NCI-H526 (cell line): ENCODE data around the gene GOLGA6L24.
"Not testable (repeated sequence)": the region's sequence is repeated elsewhere in the genome, so short reads cannot be mapped to it uniquely, and the experiment has no call there.

Experiments used
- DNase-seq, 2 experiments: peaks; one replicate each; lab custom pipeline; 2025; lab: John Stamatoyannopoulos, UW

The GOLGA6L24 gene, protein sequence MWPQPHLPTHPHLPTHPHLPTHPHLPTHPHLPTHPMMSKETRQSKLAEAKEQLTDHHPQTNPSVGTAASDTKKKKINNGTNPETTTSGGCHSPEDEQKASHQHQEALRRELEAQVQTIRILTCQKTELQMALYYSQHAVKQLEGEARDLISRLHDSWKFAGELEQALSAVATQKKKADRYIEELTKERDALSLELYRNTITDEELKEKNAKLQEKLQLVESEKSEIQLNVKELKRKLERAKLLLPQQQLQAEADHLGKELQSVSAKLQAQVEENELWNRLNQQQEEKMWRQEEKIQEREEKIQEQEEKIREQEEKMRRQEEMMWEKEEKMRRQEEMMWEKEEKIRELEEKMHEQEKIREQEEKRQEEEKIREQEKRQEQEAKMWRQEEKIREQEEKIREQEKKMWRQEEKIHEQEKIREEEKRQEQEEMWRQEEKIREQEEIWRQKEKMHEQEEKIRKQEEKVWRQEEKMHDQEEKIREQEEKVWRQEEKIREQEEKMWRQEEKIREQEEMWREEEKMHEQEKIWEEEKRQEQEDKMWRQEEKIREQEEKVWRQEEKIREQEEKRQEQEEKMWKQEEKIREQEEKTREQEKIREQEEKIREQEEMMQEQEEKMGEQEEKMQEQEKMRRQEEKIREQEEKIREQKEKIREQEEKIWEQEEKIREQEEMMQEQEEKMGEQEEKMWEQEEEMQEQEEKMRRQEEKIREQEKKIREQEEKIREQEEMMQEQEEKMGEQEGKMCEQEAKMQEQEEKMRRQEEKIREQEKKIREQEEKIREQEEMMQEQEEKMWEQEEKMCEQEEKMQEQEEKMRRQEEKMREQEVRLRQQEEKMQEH

DNA sequence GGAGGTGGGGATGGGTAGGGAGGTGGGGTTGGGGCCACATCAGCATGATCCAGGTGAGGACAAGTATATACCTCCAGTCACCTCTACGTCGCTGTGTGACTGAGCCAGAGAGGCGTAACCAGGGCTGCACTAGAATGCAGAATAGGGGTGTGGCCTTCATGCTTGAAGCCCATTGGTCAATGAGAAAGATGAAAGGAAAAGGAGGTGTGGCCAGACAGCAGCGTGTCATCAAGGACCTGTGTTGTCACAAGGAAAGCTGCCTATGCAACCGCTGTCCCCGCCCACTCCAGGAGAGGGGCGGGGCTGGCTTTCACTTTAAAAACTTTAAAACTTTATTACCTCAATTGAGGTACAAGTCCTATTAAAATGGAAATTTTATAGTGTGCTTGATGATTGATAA lies at the start of gene GOLGA6L24:
Gene GOLGA6L24, minus strand, starts transcription at position 101 of the 400 bp plus-strand sequence. Its CDS starts 61 bp downstream, at position 40.
- not testable (repeated sequence) for DNase-seq

DNA sequence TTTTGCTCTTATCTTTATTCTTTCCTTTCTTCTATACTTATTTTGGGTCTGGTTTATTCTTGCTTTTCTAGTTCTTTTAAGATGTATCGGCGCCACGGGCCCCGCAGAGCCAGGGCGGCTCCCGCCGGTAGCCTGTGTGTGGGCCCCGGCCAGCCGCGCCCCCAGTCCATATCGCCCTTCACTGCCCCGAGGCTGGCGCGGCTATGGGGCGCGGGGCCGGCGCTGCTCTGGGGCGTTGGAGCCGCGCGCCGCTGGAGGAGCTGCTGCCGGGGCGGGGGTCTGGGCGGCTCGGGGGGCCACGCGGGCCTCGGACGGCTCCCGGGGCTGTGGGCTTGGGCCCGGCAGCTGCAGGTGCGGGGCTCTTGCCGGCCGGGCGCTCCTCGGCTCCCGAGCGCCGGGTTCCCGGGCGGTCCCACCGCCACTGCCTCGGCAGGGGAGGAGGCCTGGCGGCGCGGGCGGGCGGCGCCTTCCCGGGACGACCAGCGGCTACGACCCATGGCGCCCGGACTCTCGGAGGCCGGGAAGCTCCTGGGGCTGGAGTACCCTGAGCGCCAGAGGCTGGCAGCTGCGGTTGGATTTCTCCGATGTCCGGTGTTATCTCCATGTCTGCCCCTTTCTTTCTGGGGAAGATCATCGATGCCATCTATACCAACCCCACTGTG lies 45.0 kb upstream of the GOLGA6L24 start:
- not testable (repeated sequence) for DNase-seq

DNA sequence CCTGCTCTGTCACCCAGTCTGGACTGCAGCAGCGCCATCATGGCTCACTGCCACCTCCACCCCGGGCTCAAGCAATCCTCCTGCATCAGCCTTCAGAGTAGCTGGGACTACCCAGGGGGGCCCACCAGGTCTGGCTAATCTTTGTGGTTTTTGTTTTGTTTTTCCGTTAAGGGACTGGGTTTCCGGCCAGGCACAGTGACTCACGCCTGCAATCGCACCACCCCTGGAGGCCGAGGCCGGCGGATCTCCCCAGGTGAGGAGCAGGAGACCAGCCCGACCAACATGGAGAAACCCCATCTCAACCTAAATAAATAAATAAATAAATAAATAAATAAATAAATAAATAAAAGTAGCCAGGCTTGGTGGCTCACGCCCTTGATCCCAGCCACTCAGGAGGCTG lies 38.1 kb upstream of the GOLGA6L24 start:
- DNase-seq: not testable (repeated sequence)

DNA sequence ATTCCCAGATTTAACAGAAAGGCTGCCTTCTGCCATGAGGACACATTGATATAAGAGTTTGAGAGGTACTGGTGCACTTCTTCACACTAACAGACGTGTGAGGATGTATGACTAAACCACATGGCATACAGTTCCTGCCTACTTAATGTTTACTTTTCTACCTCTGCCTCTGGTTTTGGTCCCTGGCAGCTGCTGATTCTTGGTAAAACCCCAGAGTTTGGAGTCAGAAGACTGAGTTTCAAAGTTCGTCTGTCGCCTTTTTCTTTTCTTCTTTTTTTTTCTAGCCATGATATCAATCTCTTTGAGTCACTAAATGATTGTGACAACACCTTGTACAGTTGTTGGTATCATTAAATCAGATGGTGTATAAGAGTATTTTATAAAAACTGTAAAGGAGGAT lies 22.2 kb upstream of the GOLGA6L24 start:
- not testable (repeated sequence) for DNase-seq

DNA sequence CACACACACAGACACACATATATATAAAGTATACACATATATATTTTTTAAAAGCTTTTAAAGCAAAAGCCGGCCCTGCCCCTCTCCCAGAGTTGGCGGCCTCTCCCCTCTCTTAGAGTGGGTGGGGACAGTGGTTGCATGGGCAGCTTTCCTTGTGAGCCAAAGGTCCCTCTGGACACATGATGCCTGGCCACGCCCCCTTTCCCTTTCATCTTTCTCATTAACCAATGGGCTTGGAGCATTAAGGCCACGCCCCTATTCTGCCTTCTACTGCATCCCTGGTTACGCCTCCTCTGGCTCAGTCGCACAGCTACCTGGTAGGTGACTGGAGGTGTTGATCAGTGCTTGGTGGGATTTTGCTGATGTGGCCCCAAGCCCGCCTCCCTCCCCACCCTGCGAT lies 20.5 kb upstream of the GOLGA6L24 start, which contains the start of gene GOLGA8F:
Gene GOLGA8F, plus strand, starts transcription at position 301 of the 400 bp plus-strand sequence. Its CDS starts 98 bp downstream, at position 399.
- DNase-seq: not testable (repeated sequence)

DNA sequence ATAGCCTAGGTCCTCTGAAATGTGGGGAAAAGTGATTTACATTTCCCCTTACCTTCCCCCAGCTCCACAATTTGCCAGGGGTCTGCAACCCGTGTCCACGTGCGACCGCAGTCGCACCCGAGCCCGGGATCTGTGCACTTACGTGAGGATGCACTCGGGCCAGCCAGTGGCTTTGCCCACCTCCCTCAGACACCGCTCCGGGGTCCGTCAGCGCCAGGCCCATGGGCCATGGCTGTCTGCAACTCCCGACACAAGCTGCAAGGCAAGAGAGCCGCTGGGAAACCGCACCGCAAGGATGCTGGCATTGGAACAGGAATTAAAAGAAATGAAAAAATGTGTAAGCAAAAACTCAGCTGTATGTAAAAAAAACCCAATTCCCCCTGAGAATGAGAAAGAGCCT lies 7.6 kb upstream of the GOLGA6L24 start:
- not testable (repeated sequence) for DNase-seq

DNA sequence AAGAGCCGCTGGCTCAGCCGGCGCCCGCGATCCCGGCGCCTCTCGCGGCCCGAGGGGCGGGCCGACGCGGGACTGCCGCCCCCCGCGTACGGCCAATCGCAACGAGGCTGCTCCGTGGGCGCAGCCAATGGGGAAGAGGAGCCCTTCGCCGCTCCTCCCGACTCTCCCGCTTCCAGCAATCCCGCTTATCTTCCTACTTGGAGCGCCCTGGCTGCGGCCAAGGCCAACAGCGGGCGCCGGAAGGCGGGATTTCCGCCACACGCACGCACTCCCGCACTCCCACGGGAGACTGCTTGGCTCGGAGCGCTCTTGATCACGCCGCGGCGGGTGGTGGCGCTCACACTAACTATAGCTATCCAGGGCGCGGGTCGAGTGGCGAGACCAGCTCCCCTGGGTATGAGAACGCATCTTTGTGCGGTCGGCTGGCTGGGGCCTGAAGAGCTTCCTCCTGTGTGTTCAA lies 35.7 kb downstream of the GOLGA6L24 start, which contains the start of gene HERC2:
Gene HERC2, minus strand, starts transcription at position 51 of the 460 bp plus-strand sequence. CDS start 746 bp downstream, outside the sequence.
- not testable (repeated sequence) for DNase-seq

DNA sequence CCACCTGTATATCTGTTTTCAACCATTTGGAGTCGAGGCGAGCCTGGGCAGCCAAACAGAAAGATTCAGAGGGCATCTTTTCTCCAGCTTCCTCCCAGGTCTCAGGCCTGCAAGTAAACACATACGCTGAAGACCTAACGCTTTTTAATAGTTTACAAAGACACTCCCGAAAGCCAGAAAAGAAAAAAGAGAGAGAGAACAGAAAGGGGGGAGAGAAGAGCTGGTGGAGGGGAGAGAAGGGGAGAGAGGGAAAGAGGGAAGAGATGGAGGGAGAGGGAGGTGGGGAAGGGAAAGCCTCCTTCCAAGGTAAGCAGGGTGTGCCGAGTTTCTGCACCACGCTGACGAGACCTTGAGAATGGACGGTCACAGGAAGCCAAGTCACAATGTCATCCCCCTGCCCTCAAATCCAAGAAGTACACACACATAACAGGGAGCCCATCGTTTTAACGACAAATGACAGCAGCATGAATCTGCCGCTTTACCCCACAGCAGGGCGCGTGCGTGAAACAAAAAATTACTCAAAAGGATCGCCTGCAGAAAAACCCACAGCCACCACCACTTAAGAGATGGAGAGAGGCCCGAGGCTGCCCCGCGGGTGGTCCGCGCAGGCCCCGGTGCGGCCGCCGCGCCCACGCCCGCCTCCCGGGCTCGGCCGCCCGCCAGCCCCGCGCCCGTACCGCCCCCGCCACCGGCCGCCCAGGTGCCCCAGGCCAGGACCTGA lies 36.4 kb downstream of the GOLGA6L24 start:
- DNase-seq: not testable (repeated sequence)

DNA sequence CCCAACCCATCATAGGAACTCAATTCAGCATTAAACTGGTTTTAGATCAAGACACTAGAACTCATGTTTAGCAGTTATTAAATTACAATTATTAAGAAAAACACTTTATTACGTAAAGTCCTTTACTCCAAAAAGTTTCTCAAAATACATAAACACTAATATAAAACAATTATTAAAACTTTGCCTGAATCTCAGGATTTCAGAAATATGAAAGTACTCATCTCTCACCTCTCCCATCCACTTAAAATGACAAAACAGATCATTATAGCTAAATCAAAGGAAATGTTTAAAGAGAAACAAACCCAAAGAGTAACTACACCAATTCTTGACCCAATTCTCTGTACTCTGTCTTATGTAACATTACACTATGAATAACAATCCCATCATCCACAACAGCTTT lies 38.2 kb downstream of the GOLGA6L24 start:
- DNase-seq: not testable (repeated sequence)

DNA sequence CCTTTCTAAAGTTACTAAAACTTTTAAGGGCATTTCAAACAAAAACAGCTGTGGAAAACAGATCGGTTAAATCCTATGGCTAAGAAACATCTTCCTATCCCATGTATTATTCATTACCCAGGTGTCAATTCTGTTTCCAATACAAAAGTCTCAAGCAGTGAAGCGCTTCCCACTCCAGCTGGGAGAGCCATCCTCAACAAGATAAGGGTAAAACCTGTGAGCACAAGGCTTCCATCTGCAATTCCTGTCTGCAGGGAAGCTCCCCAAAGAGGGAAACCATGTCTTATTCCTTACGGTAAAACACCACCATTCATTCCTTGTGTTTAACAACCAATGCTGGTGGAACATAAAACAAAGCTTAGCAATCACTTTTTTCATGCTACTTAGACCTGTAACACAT lies 39.1 kb downstream of the GOLGA6L24 start:
- DNase-seq: not testable (repeated sequence)

DNA sequence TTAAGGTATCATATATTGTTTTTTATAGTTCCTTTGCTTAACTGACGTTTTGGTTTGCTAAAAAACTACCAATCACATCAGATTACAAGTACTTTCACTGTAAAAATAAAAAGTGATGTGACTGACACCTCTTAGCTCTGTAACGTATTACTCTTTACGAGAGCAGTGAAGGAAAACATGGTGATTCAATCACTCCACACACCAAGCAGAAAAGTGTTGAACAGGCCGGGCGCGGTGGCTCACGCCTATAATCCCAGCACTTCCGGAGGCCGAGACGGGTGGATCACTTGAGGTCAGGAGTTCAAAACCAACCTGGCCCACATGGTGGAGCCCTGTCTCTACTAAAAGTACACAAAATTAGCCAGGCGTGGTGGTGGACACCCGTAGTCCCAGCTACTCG lies 39.8 kb downstream of the GOLGA6L24 start:
- DNase-seq: not testable (repeated sequence)

DNA sequence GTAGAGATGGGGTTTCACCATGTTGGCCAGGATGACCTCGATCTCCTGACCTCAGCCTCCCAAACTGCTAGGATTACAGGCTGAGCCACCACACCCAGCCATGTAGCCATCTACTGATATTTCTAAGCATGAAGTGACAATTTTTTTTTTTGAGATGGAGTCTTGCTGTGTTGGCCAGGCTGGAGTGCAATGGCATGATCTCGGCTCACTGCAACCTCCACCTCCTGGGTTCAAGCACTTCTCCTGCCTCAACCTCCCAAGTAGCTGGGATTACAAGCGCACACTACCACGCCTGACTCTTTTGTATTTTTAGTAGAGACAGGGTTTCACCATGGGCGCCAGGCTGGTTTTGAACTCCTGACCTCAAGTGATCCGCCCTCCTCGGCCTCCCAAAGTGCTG lies 40.9 kb downstream of the GOLGA6L24 start:
- not testable (repeated sequence) for DNase-seq

DNA sequence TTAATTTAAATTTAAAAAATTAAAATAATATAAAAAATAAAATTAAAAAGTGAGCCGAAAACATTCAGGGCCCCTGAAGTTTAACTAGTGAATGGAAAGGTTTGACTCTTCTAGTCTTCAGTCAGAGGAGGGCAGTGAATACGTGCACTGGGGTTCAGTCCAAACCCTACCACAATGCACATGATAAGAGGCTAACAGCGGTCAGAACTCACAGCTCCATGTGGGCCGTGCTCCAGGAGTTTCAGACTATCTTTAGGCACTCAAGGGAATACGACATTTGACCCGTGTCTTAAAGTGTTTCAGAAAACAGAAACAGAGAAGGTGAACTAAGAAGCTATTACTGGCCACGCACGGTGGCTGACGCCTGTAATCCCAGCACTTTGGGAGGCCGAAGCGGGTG lies 47.4 kb downstream of the GOLGA6L24 start:
- DNase-seq: not testable (repeated sequence)

DNA sequence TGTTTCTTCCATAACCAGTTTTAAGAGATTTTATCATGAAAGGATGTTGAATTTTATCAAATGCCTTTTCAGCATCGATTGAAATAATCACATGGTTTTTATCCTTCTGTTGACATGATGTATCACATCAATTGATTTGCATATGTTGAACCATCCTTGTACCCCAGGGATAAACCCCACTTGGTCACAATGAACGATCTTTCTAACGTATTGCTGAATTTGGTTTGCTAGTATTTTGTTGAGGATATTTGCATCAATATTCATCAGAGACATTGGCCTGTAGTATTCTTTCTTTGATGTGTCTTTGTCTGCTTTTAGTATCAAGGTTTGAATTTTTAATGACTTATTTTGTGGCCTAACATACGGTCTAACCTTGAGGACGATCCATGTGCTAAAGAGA lies 49.2 kb downstream of the GOLGA6L24 start:
- not testable (repeated sequence) for DNase-seq
